Astrocyte of the spinal cord (primary cell): ENCODE data around the gene PLEKHA7.

Experiments used
- DNase-seq: peaks from one replicate; pipeline ENCODE4 v3.0.0; 2011; ENCODE audit warnings: low read depth, low spot score
- H3K4me3 ChIP-seq: 2 replicates; pipeline ENCODE4 v1.5.1; 2011; ENCODE audit warnings: low read depth, mild to moderate bottlenecking, low read length, moderate library complexity
- CTCF ChIP-seq: IDR thresholded peaks from 2 replicates; pipeline ENCODE4 v1.5.1; 2012; ENCODE audit warnings: low read depth, mild to moderate bottlenecking, low read length, inconsistent platforms
- in situ Hi-C: cut with HindIII; loops from 2 replicates; pipeline ENCODE4 v1.10.0; 2017; ENCODE audit warnings: low sequenced_read_pairs

The PLEKHA7 gene

GRCh38 chr11:16793009-16793408 lies 221.2 kb downstream of the PLEKHA7 start:
- no peak for DNase-seq
- in situ Hi-C loops = no loop called here
- no peak for TF ChIP-seq CTCF
- H3K4me3 ChIP-seq = no peak overlapping the region

GRCh38 chr11:16792426-16792825 lies 221.8 kb downstream of the PLEKHA7 start:
- in situ Hi-C loops = no loop called here
- H3K4me3 ChIP-seq = no peak overlapping the region
- DNase-seq = peak; percentile 60
- TF ChIP-seq CTCF = no peak

DNA sequence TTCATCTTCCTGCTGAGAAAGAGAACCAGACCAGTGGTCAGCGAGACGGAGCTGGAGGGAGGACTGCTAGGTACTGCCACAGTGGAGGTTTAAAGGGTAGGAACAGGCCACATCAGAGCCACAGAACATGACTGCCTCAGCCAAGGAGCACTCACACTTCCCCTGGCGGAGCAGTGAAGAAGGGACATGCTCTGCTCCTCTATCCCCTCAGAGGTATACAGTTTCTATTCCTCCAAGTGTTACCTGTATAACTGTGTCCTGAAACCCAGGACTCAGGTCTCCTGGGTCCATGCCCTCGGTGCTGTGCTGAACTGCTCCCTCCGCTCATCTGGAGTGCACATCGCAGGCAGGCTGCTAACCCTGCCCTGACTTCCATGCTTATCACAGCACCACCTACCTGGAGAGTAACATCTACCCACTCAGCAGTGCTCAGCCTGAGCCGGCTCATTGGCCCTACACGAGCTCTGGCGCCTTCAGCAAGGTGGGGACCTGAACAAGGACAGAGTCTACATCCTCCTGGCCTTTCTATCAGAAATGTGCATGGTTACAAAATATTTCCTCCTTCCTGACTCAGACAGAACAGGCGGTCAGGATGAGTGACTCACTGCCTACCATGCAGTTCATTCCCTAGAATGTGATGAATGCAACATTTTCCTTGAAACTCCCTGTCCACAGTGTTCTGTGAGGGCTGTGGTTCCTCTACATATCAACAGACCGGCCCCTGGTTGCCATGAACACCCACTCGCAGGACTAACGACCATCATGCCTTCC lies 222.8 kb downstream of the PLEKHA7 start:
- no peak for TF ChIP-seq CTCF
- DNase-seq = peak; percentile 96
- in situ Hi-C loops = no loop called here
- no peak overlapping the region for H3K4me3 ChIP-seq

- in situ Hi-C loops = no loop called here
- no peak for TF ChIP-seq CTCF
- no peak overlapping the region for H3K4me3 ChIP-seq
- DNase-seq = no peak
Measured at GRCh38 chr11:16790486-16791190, 223.6 kb downstream of the PLEKHA7 start.

DNA sequence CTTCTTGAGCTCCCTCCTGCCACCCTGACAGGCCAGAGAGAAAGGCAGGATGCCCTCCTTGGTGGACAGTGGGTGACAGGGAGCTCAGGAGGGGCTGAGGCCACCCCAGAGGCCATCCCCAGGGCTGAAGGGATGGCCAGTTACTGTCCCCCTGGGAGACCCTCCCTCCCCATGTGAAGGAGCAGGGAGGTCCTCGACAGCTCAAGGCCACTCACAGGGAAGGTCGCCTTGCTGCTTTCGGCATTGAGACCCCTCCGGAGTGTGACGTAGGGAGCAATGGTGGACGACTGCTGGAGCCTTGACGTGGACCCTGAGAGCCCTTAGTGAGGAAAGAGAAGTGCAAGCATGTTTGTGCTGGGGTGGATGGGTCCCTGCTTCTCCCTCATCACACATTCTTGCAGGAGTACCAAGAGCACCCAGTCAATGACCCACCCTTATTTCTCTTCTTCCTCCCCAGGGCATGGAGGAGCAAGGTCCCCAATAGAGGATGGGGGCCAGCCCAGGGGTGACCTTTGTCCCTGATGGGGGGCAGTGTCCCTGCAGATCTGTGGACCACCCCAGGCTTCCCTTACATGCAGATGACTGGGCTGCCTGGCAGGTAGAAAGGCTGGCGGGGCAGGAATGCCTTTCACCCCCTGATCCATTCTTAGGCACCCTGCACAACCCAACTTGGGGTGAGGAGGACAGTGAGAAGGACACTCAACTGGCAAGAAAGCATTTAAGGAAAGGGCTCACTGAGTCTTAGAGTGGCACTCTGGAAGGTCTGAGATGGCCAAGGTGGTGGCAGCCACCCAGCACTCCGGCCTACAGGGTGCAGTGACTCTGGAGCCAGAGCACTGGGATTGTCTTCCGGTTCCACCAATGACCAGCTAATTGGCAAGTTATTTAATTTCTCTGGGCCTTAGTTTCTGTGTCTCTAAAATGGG lies 224.4 kb downstream of the PLEKHA7 start:
- no peak for DNase-seq
- no peak for TF ChIP-seq CTCF
- H3K4me3 ChIP-seq = no peak overlapping the region
- in situ Hi-C loops = no loop called here

GRCh38 chr11:16789063-16789420 lies 225.2 kb downstream of the PLEKHA7 start:
- H3K4me3 ChIP-seq = no peak overlapping the region
- TF ChIP-seq CTCF = no peak
- no peak for DNase-seq
- in situ Hi-C loops = no loop called here
